ENCODE data around the gene AMPD3. TPM values are rescaled to one million over a fixed set of nuclear protein-coding genes. Genes with fewer than 3 reads are reported as not detected.

Gene AMPD3
- total RNA-seq, 2 experiments from 2014 or later: 13.2 to 14.1 TPM

DNA sequence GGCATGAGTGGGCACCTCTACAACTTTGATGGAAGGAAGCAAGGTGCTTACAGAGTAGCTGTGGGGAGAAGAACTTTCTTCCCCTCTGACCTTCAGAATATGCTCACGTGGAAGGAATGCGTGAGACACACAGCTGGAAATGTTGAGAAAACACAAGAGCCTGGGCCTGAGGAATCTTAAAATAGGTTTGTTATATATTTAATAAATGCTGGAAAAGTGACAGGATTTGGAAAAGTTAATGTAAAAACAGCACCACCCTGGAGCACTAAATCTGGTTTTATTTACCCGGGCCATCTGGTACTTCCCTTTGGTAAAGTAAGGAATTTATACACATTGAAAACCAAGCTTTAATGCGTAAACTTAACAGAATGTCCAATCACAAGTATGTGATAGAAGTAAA is 14.0 kb upstream of the AMPD3 start:
- no peak overlapping the region for H3K27ac ChIP-seq (ENCODE audit: low read depth in 1 of 2, low read length in 2 of 2)
- H3K4me3 Mint-ChIP-seq: no peak overlapping the region
- DNase-seq (no peak), ATAC-seq (ENCODE audit: poor library complexity) (no peak)
- TF ChIP-seq, protein P1, sequence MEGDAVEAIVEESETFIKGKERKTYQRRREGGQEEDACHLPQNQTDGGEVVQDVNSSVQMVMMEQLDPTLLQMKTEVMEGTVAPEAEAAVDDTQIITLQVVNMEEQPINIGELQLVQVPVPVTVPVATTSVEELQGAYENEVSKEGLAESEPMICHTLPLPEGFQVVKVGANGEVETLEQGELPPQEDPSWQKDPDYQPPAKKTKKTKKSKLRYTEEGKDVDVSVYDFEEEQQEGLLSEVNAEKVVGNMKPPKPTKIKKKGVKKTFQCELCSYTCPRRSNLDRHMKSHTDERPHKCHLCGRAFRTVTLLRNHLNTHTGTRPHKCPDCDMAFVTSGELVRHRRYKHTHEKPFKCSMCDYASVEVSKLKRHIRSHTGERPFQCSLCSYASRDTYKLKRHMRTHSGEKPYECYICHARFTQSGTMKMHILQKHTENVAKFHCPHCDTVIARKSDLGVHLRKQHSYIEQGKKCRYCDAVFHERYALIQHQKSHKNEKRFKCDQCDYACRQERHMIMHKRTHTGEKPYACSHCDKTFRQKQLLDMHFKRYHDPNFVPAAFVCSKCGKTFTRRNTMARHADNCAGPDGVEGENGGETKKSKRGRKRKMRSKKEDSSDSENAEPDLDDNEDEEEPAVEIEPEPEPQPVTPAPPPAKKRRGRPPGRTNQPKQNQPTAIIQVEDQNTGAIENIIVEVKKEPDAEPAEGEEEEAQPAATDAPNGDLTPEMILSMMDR (IDR thresholded peaks at IDR 0.05): no peak
- H3K9me3 ChIP-seq (ENCODE audit: control insufficient read depth in 1 of 2, insufficient read depth in 1 of 2, low read length in 2 of 2): no peaks in the 10 kb centered on the region
- no peaks in the 10 kb centered on the region for H3K27me3 Mint-ChIP-seq
- H3K27me3 ChIP-seq (ENCODE audit: control insufficient read depth in 1 of 2, insufficient read depth in 2 of 2, low read length in 2 of 2): no peaks in the 10 kb centered on the region
- H3K9me3 Mint-ChIP-seq: no peaks in the 10 kb centered on the region
- H3K4me3 ChIP-seq (ENCODE audit: low read length): no peak overlapping the region
- POLR2A ChIA-PET: interaction anchor here (1.2 to 2.7 kb wide), 2 partner anchors 13 to 15 kb away, joined by 3 to 13 read pairs; partner anchors contain the start of gene AMPD3
- peaks cover 42% of the 10 kb centered on the region for H3K4me1 Mint-ChIP-seq (ENCODE audit: low read depth)
- H3K27ac Mint-ChIP-seq: no peak overlapping the region
- intact Hi-C loops (cut with DNase I, micrococcal nuclease): no loop called here
- no peaks in the 10 kb centered on the region for H3K36me3 ChIP-seq (ENCODE audit: insufficient read depth, low read length)
- peaks cover 24% of the 10 kb centered on the region for H3K4me1 ChIP-seq (ENCODE audit: insufficient read depth, low read length)
- CTCF ChIA-PET: interaction anchor here (1.3 kb wide), 1 partner anchor 28 kb away, joined by 5 read pairs; no protein-coding TSS in a partner anchor
- no peaks in the 10 kb centered on the region for H3K36me3 Mint-ChIP-seq (ENCODE audit: low read depth)

DNA sequence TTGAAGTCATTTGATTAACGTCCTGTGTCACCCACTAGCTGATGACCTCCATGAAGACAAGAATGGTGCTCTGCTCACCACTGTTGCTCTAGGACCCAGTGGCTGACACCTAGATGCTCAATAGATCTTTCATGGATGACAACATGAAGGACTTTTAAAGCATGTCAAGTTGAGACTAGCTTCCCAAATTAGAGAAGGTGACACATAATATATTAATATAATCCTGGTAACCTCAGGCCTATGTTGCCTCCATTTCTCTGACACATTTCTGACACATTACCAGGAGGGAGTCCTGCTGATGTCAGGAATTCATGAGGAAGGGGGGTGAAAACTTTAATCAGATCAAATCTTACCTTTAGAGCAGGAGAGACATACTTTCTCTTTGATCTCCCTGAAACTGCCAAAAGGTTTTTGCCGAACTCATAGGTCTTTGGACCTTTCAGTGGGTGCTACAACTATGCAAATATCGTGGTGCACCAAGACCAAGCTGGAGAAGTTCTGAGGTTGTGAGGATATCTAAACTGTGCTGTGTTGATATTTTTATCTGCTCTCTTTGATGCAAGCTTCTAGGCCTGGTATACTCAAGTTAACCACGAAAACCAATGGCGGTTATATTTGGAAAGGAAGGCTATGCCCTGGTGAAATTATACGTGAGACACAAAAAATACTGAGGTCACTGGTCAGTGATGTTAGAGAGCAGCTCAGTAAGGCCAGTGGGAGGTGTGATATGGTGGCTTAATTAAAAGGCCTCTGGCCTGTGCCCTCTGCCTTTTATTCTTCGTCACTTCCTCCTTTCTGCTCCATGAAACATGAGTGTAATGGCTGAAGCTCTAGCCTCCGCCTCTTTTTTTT is 13.2 kb upstream of the AMPD3 start:
- peak overlapping the region; percentile 64 for H3K27ac Mint-ChIP-seq
- CTCF ChIA-PET: interaction anchor here (0.9 to 1.3 kb wide), 2 partner anchors 14 to 29 kb away, joined by 3 to 5 read pairs; no protein-coding TSS in a partner anchor
- intact Hi-C loops (cut with DNase I, micrococcal nuclease): no loop called here
- Histone ChIP-seq H3K4me1 (ENCODE audit: insufficient read depth, low read length) (peaks cover 24% of the 10 kb centered on the region), H3K9me3 (ENCODE audit: control insufficient read depth in 1 of 2, insufficient read depth in 1 of 2, low read length in 2 of 2) (no peaks in the 10 kb centered on the region), H3K27me3 (ENCODE audit: control insufficient read depth in 1 of 2, insufficient read depth in 2 of 2, low read length in 2 of 2) (no peaks in the 10 kb centered on the region), H3K27ac (ENCODE audit: low read depth in 1 of 2, low read length in 2 of 2) (no peak overlapping the region), H3K4me3 (ENCODE audit: low read length) (no peak overlapping the region), H3K36me3 (ENCODE audit: insufficient read depth, low read length) (no peaks in the 10 kb centered on the region)
- POLR2A ChIA-PET: interaction anchor here (1.2 to 2.7 kb wide), 4 partner anchors 10 to 28 kb away, joined by 3 to 13 read pairs (median 4); partner anchors contain the start of gene AMPD3
- DNase-seq (peak in 2 of 14 experiments; percentile 23 to 30), ATAC-seq (ENCODE audit: poor library complexity) (peak; percentile 50)
- H3K36me3 Mint-ChIP-seq (ENCODE audit: low read depth): no peaks in the 10 kb centered on the region
- TF ChIP-seq, protein P1 (IDR thresholded peaks at IDR 0.05): no peak
- H3K4me1 Mint-ChIP-seq (ENCODE audit: low read depth): peaks cover 42% of the 10 kb centered on the region
- H3K4me3 Mint-ChIP-seq: peak overlapping the region; percentile 27
- no peaks in the 10 kb centered on the region for H3K27me3 Mint-ChIP-seq
- no peaks in the 10 kb centered on the region for H3K9me3 Mint-ChIP-seq

DNA sequence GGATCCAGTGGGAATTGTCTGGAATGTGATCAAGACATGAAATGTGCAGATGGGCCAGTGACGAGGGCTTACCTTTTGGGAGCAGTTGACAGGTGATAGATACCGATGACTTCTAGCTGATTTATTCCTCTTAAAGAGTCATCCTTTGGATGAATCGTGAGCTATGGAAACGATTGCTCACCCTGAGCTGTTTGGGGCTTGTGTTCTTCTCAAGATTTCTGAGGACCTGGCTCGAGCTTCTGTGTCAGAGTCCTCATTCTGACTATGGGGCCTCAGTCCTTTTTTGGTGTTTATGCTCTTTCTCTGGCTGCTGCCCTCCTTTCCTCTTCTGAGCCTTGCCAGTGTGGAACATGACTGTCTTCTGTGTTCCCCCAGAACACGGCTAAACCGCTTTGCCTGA is 11.9 kb upstream of the AMPD3 start:
- TF ChIP-seq, protein P1 (IDR thresholded peaks at IDR 0.05): no peak
- H3K9me3 ChIP-seq (ENCODE audit: control insufficient read depth in 1 of 2, insufficient read depth in 1 of 2, low read length in 2 of 2): no peaks in the 10 kb centered on the region
- Mint-ChIP-seq H3K36me3 (ENCODE audit: low read depth) (no peaks in the 10 kb centered on the region), H3K4me3 (no peak overlapping the region), H3K4me1 (ENCODE audit: low read depth) (peaks cover 42% of the 10 kb centered on the region), H3K27ac (no peak overlapping the region), H3K27me3 (no peaks in the 10 kb centered on the region), H3K9me3 (no peaks in the 10 kb centered on the region)
- intact Hi-C loops (cut with DNase I, micrococcal nuclease): no loop called here
- ChIA-PET CTCF (interaction anchor here (0.5 kb wide), 1 partner anchor 471 kb away, joined by 3 read pairs; no protein-coding TSS in a partner anchor), POLR2A (interaction anchor here (1.0 to 2.7 kb wide), 3 partner anchors 13 to 29 kb away, joined by 3 to 13 read pairs (median 4); partner anchors contain the start of gene AMPD3)
- no peak overlapping the region for H3K27ac ChIP-seq (ENCODE audit: low read depth in 1 of 2, low read length in 2 of 2)
- ATAC-seq (ENCODE audit: poor library complexity): no peak
- no peak overlapping the region for H3K4me3 ChIP-seq (ENCODE audit: low read length)
- H3K36me3 ChIP-seq (ENCODE audit: insufficient read depth, low read length): no peaks in the 10 kb centered on the region
- H3K27me3 ChIP-seq (ENCODE audit: control insufficient read depth in 1 of 2, insufficient read depth in 2 of 2, low read length in 2 of 2): no peaks in the 10 kb centered on the region
- DNase-seq: no peak
- H3K4me1 ChIP-seq (ENCODE audit: insufficient read depth, low read length): peaks cover 24% of the 10 kb centered on the region

Data from CD4-positive, alpha-beta T cell (primary cell).